ENCODE measurements around the gene SLC66A1.

The SLC66A1 gene

GRCh38 chr1:19325958-19326747, 14.0 kb downstream of the SLC66A1 start:
- peaks cover 6% of the 10 kb centered on the region for H3K79me1 ChIP-seq (ENCODE audit: low read depth, low read length)
- no peak overlapping the region for H3K18ac ChIP-seq (ENCODE audit: low read length)
- H3K36me3 ChIP-seq (replicated peaks in 1 of 2; ENCODE audit: control insufficient read depth in 2 of 2, insufficient read depth in 2 of 2, low read length in 2 of 2): peaks cover 19 to 76% of the 10 kb centered on the region in 2 donors
- no peaks in the 10 kb centered on the region for H3K4me1 ChIP-seq (ENCODE audit: control insufficient read depth in 2 of 2, insufficient read depth in 1 of 2, low read depth in 1 of 2, low read length in 2 of 2)
- no peak overlapping the region for H3K27ac ChIP-seq (replicated peaks; ENCODE audit: low read length)
- H3K14ac ChIP-seq (ENCODE audit: low read length): peak overlapping the region; percentile 8
- DNase-seq (ENCODE audit: low spot score): no peak
- H3K9ac ChIP-seq (ENCODE audit: low read depth, low read length, poor library complexity): peak overlapping the region; percentile 44
- H4K8ac ChIP-seq (ENCODE audit: low read depth, low read length): peak overlapping the region; percentile 43
- H2AFZ ChIP-seq (ENCODE audit: low read length): no peak overlapping the region
- H2BK12ac ChIP-seq (ENCODE audit: low read length): no peak overlapping the region
- H2BK120ac ChIP-seq (ENCODE audit: low read depth, low read length): no peak overlapping the region
- H3K27me3 ChIP-seq (ENCODE audit: control insufficient read depth in 3 of 3, insufficient read depth in 3 of 3, low read depth in 1 of 3, low read length in 3 of 3): no peaks in the 10 kb centered on the region
- peak overlapping the region; percentile 85 for H3K23ac ChIP-seq (ENCODE audit: low read depth, low read length, poor library complexity)
- peaks cover 0 to 2% of the 10 kb centered on the region in 2 donors for H3K9me3 ChIP-seq (replicated peaks in 1 of 2; ENCODE audit: control insufficient read depth in 2 of 2, insufficient read depth in 1 of 2, low read depth in 1 of 2, low read length in 2 of 2)
- no peak overlapping the region for H3K4me2 ChIP-seq (ENCODE audit: insufficient read depth, low read length, poor library complexity, severe bottlenecking)
- H2AK5ac ChIP-seq (ENCODE audit: low read depth, low read length): no peak overlapping the region
- no peak overlapping the region for H3K4ac ChIP-seq (ENCODE audit: low read length)
- H4K91ac ChIP-seq (ENCODE audit: low read depth, low read length, poor library complexity): no peak overlapping the region
- WGBS, 2 donors (ENCODE audit: extremely low coverage in 2 of 2, insufficient read length in 2 of 2, insufficient replicate concordance in 1 of 2): no CpG with 5 or more reads among the region's 32 CpGs
- H3K4me3 ChIP-seq (ENCODE audit: low read length in 2 of 2): peak overlapping the region in 1 of 2 donors; percentile 16
- H2BK15ac ChIP-seq (ENCODE audit: low read length): no peak overlapping the region
- H2BK5ac ChIP-seq (ENCODE audit: low read length): no peak overlapping the region

DNA sequence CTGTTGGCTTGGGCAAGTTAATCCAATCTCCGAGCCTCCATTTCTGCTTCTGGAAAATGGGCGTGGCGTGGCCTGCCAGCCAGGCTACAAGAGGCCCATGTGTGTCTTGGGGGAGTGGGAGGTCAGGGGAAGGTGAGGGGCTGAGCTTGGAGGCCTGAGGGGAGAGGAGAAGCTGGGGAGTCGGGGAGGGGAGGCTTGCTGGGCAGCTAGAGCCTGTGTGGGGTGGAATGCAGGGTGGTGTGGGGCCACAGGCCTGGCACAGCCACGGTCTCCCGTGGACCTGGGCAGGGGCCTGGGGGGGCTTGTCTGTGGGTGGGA, 14.6 kb downstream of the SLC66A1 start:
- Histone ChIP-seq H3K27ac (replicated peaks; ENCODE audit: low read length) (no peak overlapping the region), H2AFZ (ENCODE audit: low read length) (no peak overlapping the region), H2BK12ac (ENCODE audit: low read length) (no peak overlapping the region), H3K14ac (ENCODE audit: low read length) (no peak overlapping the region), H3K9ac (ENCODE audit: low read depth, low read length, poor library complexity) (no peak overlapping the region), H2BK15ac (ENCODE audit: low read length) (no peak overlapping the region), H3K4ac (ENCODE audit: low read length) (no peak overlapping the region), H4K8ac (ENCODE audit: low read depth, low read length) (no peak overlapping the region), H3K27me3 (ENCODE audit: control insufficient read depth in 3 of 3, insufficient read depth in 3 of 3, low read depth in 1 of 3, low read length in 3 of 3) (no peaks in the 10 kb centered on the region), H3K18ac (ENCODE audit: low read length) (no peak overlapping the region), H3K36me3 (replicated peaks in 1 of 2; ENCODE audit: control insufficient read depth in 2 of 2, insufficient read depth in 2 of 2, low read length in 2 of 2) (peaks cover 19 to 75% of the 10 kb centered on the region in 2 donors), H3K4me3 (ENCODE audit: low read length in 2 of 2) (no peak overlapping the region), H2BK5ac (ENCODE audit: low read length) (no peak overlapping the region), H2AK5ac (ENCODE audit: low read depth, low read length) (no peak overlapping the region), H3K4me1 (ENCODE audit: control insufficient read depth in 2 of 2, insufficient read depth in 1 of 2, low read depth in 1 of 2, low read length in 2 of 2) (no peaks in the 10 kb centered on the region), H4K91ac (ENCODE audit: low read depth, low read length, poor library complexity) (no peak overlapping the region), H3K4me2 (ENCODE audit: insufficient read depth, low read length, poor library complexity, severe bottlenecking) (no peak overlapping the region), H3K23ac (ENCODE audit: low read depth, low read length, poor library complexity) (no peak overlapping the region), H3K9me3 (replicated peaks in 1 of 2; ENCODE audit: control insufficient read depth in 2 of 2, insufficient read depth in 1 of 2, low read depth in 1 of 2, low read length in 2 of 2) (peaks cover 0 to 2% of the 10 kb centered on the region in 2 donors), H3K79me1 (ENCODE audit: low read depth, low read length) (peaks cover 5% of the 10 kb centered on the region), H2BK120ac (ENCODE audit: low read depth, low read length) (no peak overlapping the region)
- no CpG with 5 or more reads among the region's 6 CpGs for WGBS, 2 donors (ENCODE audit: extremely low coverage in 2 of 2, insufficient read length in 2 of 2, insufficient replicate concordance in 1 of 2)
- no peak for DNase-seq (ENCODE audit: low spot score)

GRCh38 chr1:19327301-19327700, 15.2 kb downstream of the SLC66A1 start:
- no peak overlapping the region for H3K18ac ChIP-seq (ENCODE audit: low read length)
- H2AFZ ChIP-seq (ENCODE audit: low read length): no peak overlapping the region
- no peak overlapping the region for H2BK5ac ChIP-seq (ENCODE audit: low read length)
- no peak overlapping the region for H2BK120ac ChIP-seq (ENCODE audit: low read depth, low read length)
- H4K91ac ChIP-seq (ENCODE audit: low read depth, low read length, poor library complexity): no peak overlapping the region
- no peak overlapping the region for H3K14ac ChIP-seq (ENCODE audit: low read length)
- H3K4me2 ChIP-seq (ENCODE audit: insufficient read depth, low read length, poor library complexity, severe bottlenecking): no peak overlapping the region
- H2AK5ac ChIP-seq (ENCODE audit: low read depth, low read length): no peak overlapping the region
- H3K9me3 ChIP-seq (replicated peaks in 1 of 2; ENCODE audit: control insufficient read depth in 2 of 2, insufficient read depth in 1 of 2, low read depth in 1 of 2, low read length in 2 of 2): peaks cover 0 to 2% of the 10 kb centered on the region in 2 donors
- no peak overlapping the region for H2BK15ac ChIP-seq (ENCODE audit: low read length)
- H3K27ac ChIP-seq (replicated peaks; ENCODE audit: low read length): no peak overlapping the region
- WGBS, 2 donors (ENCODE audit: extremely low coverage in 2 of 2, insufficient read length in 2 of 2, insufficient replicate concordance in 1 of 2): no CpG with 5 or more reads among the region's 16 CpGs
- no peak overlapping the region for H3K4ac ChIP-seq (ENCODE audit: low read length)
- DNase-seq (ENCODE audit: low spot score): no peak
- H3K27me3 ChIP-seq (ENCODE audit: control insufficient read depth in 3 of 3, insufficient read depth in 3 of 3, low read depth in 1 of 3, low read length in 3 of 3): no peaks in the 10 kb centered on the region
- no peak overlapping the region for H2BK12ac ChIP-seq (ENCODE audit: low read length)
- H3K79me1 ChIP-seq (ENCODE audit: low read depth, low read length): peaks cover 4% of the 10 kb centered on the region
- H4K8ac ChIP-seq (ENCODE audit: low read depth, low read length): no peak overlapping the region
- no peak overlapping the region for H3K4me3 ChIP-seq (ENCODE audit: low read length in 2 of 2)
- no peaks in the 10 kb centered on the region for H3K4me1 ChIP-seq (ENCODE audit: control insufficient read depth in 2 of 2, insufficient read depth in 1 of 2, low read depth in 1 of 2, low read length in 2 of 2)
- H3K36me3 ChIP-seq (replicated peaks in 1 of 2; ENCODE audit: control insufficient read depth in 2 of 2, insufficient read depth in 2 of 2, low read length in 2 of 2): peaks cover 16 to 70% of the 10 kb centered on the region in 2 donors
- H3K9ac ChIP-seq (ENCODE audit: low read depth, low read length, poor library complexity): no peak overlapping the region
- peak overlapping the region; percentile 85 for H3K23ac ChIP-seq (ENCODE audit: low read depth, low read length, poor library complexity)

DNA sequence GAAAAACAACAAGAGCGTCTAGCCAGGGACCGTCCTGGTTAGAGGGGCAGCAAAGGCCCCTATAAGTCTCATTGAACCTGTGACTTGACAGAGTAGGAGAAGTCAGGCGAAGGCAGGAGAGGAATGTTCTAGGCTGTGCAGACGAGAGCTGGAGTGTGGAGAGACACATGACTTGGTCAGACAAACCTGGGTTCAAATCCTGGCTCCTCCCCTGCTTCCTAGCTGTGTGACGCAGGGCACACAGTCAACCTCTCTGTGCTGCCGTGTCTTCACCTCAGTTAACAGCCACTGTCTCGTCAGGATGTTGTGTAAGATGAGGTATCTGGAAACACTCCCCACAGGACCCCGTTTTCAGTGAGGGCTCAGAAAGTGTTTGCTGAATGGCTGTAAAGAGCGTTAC, 15.6 kb downstream of the SLC66A1 start:
- H3K4me3 ChIP-seq (ENCODE audit: low read length in 2 of 2): no peak overlapping the region
- no peaks in the 10 kb centered on the region for H3K4me1 ChIP-seq (ENCODE audit: control insufficient read depth in 2 of 2, insufficient read depth in 1 of 2, low read depth in 1 of 2, low read length in 2 of 2)
- H3K4ac ChIP-seq (ENCODE audit: low read length): no peak overlapping the region
- H3K27ac ChIP-seq (replicated peaks; ENCODE audit: low read length): no peak overlapping the region
- no peak overlapping the region for H4K91ac ChIP-seq (ENCODE audit: low read depth, low read length, poor library complexity)
- DNase-seq (ENCODE audit: low spot score): no peak
- no peaks in the 10 kb centered on the region for H3K27me3 ChIP-seq (ENCODE audit: control insufficient read depth in 3 of 3, insufficient read depth in 3 of 3, low read depth in 1 of 3, low read length in 3 of 3)
- no peak overlapping the region for H4K8ac ChIP-seq (ENCODE audit: low read depth, low read length)
- no peak overlapping the region for H2BK15ac ChIP-seq (ENCODE audit: low read length)
- peaks cover 0 to 2% of the 10 kb centered on the region in 2 donors for H3K9me3 ChIP-seq (replicated peaks in 1 of 2; ENCODE audit: control insufficient read depth in 2 of 2, insufficient read depth in 1 of 2, low read depth in 1 of 2, low read length in 2 of 2)
- no peak overlapping the region for H2BK5ac ChIP-seq (ENCODE audit: low read length)
- peaks cover 4% of the 10 kb centered on the region for H3K79me1 ChIP-seq (ENCODE audit: low read depth, low read length)
- H3K9ac ChIP-seq (ENCODE audit: low read depth, low read length, poor library complexity): no peak overlapping the region
- no peak overlapping the region for H3K23ac ChIP-seq (ENCODE audit: low read depth, low read length, poor library complexity)
- no peak overlapping the region for H2BK120ac ChIP-seq (ENCODE audit: low read depth, low read length)
- no peak overlapping the region for H2AFZ ChIP-seq (ENCODE audit: low read length)
- H2AK5ac ChIP-seq (ENCODE audit: low read depth, low read length): no peak overlapping the region
- no CpG with 5 or more reads among the region's 9 CpGs for WGBS, 2 donors (ENCODE audit: extremely low coverage in 2 of 2, insufficient read length in 2 of 2, insufficient replicate concordance in 1 of 2)
- H3K18ac ChIP-seq (ENCODE audit: low read length): no peak overlapping the region
- H3K14ac ChIP-seq (ENCODE audit: low read length): no peak overlapping the region
- H3K36me3 ChIP-seq (replicated peaks in 1 of 2; ENCODE audit: control insufficient read depth in 2 of 2, insufficient read depth in 2 of 2, low read length in 2 of 2): peaks cover 16 to 68% of the 10 kb centered on the region in 2 donors
- H3K4me2 ChIP-seq (ENCODE audit: insufficient read depth, low read length, poor library complexity, severe bottlenecking): no peak overlapping the region
- H2BK12ac ChIP-seq (ENCODE audit: low read length): no peak overlapping the region
